ENCODE measurements around the gene PSORS1C2. TPM values are rescaled to one million over a fixed set of nuclear protein-coding genes. Genes with fewer than 3 reads are reported as not detected.
"Not testable (repeated sequence)": the region's sequence is repeated elsewhere in the genome, so short reads cannot be mapped to it uniquely, and the experiment has no call there.

Gene PSORS1C2
- total RNA-seq, 4 donors from 2014 or later, result not detected

DNA sequence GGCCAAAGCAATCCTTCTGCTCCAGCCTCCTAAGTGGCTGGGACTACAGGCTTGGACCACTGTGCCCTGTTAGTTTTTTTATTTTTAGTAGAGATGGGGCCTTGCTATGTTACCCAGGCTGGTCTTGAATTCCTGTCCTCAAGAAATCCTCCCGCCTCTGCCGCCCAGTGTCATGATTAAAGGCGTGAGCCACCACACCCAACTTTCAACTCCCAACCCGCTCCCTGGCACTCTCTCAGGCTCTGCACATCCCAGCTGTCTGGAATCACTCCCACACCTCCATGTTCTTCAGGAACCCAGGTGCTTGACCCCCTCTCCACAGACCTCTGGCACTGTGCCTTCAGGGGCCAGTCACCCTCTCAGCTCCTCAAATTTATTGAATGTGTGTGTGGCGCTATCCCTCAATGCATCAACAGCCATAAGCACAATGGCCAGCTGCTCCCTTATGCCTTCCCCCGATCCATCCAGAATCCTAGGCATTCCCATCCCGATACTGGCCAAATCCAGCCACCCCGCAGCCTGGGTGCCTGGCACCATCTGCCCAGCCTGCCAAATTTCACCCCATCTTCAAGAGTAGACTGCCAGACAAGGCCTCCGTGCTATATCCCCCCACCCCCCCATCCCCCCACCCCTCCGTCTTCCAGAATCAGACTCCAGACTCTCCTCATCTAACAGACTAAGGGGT is 32.3 kb upstream of the PSORS1C2 start:
- TF ChIP-seq, protein P1, sequence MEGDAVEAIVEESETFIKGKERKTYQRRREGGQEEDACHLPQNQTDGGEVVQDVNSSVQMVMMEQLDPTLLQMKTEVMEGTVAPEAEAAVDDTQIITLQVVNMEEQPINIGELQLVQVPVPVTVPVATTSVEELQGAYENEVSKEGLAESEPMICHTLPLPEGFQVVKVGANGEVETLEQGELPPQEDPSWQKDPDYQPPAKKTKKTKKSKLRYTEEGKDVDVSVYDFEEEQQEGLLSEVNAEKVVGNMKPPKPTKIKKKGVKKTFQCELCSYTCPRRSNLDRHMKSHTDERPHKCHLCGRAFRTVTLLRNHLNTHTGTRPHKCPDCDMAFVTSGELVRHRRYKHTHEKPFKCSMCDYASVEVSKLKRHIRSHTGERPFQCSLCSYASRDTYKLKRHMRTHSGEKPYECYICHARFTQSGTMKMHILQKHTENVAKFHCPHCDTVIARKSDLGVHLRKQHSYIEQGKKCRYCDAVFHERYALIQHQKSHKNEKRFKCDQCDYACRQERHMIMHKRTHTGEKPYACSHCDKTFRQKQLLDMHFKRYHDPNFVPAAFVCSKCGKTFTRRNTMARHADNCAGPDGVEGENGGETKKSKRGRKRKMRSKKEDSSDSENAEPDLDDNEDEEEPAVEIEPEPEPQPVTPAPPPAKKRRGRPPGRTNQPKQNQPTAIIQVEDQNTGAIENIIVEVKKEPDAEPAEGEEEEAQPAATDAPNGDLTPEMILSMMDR (IDR thresholded peaks at IDR 0.05), result no peak
- TF ChIP-seq EP300 (IDR thresholded peaks at IDR 0.05), result no peak
- TF ChIP-seq POLR2A (IDR thresholded peaks at IDR 0.05; ENCODE audit: low read depth), result no peak
- no peak for TF ChIP-seq POLR2AphosphoS5 (IDR thresholded peaks at IDR 0.05)
- no peak for DNase-seq (ENCODE audit: extremely low spot score)
- no peaks in the 10 kb centered on the region for H3K36me3 ChIP-seq
- peaks cover 0 to 8% (median 0%) of the 10 kb centered on the region in 4 donors for H3K27me3 ChIP-seq
- peaks cover 0 to 4% (median 0%) of the 10 kb centered on the region in 4 donors for H3K4me1 ChIP-seq
- H3K4me3 ChIP-seq, result no peak overlapping the region
- WGBS, result 94% methylated on average over 10 of the region's 10 CpGs
- intact Hi-C loops (cut with DNase I), result no loop called here
- H3K9me3 ChIP-seq, result no peaks in the 10 kb centered on the region
- no peak overlapping the region for H3K27ac ChIP-seq (replicated peaks in 1 of 4)

DNA sequence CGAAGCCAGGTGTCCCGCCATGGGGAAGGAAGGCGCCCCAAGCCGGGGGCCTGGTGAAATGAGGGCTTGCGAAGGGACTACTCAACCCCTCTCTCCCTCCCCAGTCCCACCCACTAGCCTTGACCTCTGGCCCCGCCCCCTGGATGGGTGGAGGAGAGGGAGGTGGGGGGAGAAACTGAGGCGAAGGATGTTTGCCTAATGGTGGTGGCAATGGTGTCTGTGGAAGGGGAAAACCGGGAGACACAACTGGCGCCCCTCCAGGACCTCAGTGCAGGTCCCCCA is 31.7 kb upstream of the PSORS1C2 start, which contains the start of gene POU5F1:
POU5F1 (minus strand) TSS at position 83 of the 282 bp plus-strand sequence; CDS start at position 21, 62 bp downstream.
- intact Hi-C loops (cut with DNase I), result no loop called here
- no peak for DNase-seq (ENCODE audit: extremely low spot score)

GRCh38 chr6:31169858-31170599 is 31.2 kb upstream of the PSORS1C2 start:
- H3K9me3 ChIP-seq; H3K4me3 ChIP-seq; H3K27ac ChIP-seq (replicated peaks in 1 of 4); H3K36me3 ChIP-seq; DNase-seq (ENCODE audit: extremely low spot score); intact Hi-C loops (cut with DNase I); H3K27me3 ChIP-seq; H3K4me1 ChIP-seq: not testable (repeated sequence)
- 70% methylated on average over 16 of the region's 23 CpGs for WGBS

More for the DNA sequence above, 31.7 kb upstream of the PSORS1C2 start, which contains the start of gene POU5F1:
- peaks cover 0 to 8% (median 0%) of the 10 kb centered on the region in 4 donors for H3K27me3 ChIP-seq
- H3K9me3 ChIP-seq, result no peaks in the 10 kb centered on the region
- WGBS, result 67% methylated on average over 5 of the region's 9 CpGs
- no peak for TF ChIP-seq EP300 (IDR thresholded peaks at IDR 0.05)
- TF ChIP-seq POLR2A (IDR thresholded peaks at IDR 0.05; ENCODE audit: low read depth), result no peak
- no peak for TF ChIP-seq POLR2AphosphoS5 (IDR thresholded peaks at IDR 0.05)
- TF ChIP-seq, protein P1 (IDR thresholded peaks at IDR 0.05), result no peak
- no peak within 1 kb of the TSS for H3K27ac ChIP-seq (replicated peaks in 1 of 4)
- H3K36me3 ChIP-seq, result no peaks in the 10 kb centered on the region
- peaks cover 0 to 4% (median 0%) of the 10 kb centered on the region in 4 donors for H3K4me1 ChIP-seq
- H3K4me3 ChIP-seq, result no peak within 1 kb of the TSS

- no peak overlapping the region for H3K27ac ChIP-seq (replicated peaks in 1 of 4)
- 77% methylated on average over 10 of the region's 10 CpGs for WGBS
- no peak for DNase-seq (ENCODE audit: extremely low spot score)
- no peak overlapping the region for H3K4me3 ChIP-seq
- no peaks in the 10 kb centered on the region for H3K36me3 ChIP-seq
- H3K4me1 ChIP-seq, result peaks cover 0 to 4% (median 0%) of the 10 kb centered on the region in 4 donors
- H3K9me3 ChIP-seq, result no peaks in the 10 kb centered on the region
- no peak for TF ChIP-seq EP300 (IDR thresholded peaks at IDR 0.05)
- TF ChIP-seq POLR2AphosphoS5 (IDR thresholded peaks at IDR 0.05), result no peak
- TF ChIP-seq, protein P1 (IDR thresholded peaks at IDR 0.05), result no peak
- TF ChIP-seq POLR2A (IDR thresholded peaks at IDR 0.05; ENCODE audit: low read depth), result no peak
- peaks cover 0 to 8% (median 0%) of the 10 kb centered on the region in 4 donors for H3K27me3 ChIP-seq
- intact Hi-C loops (cut with DNase I), result no loop called here
Observed at GRCh38 chr6:31169123-31169857, 30.4 kb upstream of the PSORS1C2 start.

GRCh38 chr6:31168606-31169005 is 29.7 kb upstream of the PSORS1C2 start:
- H3K4me1 ChIP-seq, result peaks cover 0 to 4% (median 0%) of the 10 kb centered on the region in 4 donors
- intact Hi-C loops (cut with DNase I), result no loop called here
- peaks cover 0 to 8% (median 0%) of the 10 kb centered on the region in 4 donors for H3K27me3 ChIP-seq
- H3K9me3 ChIP-seq, result no peaks in the 10 kb centered on the region
- no peak overlapping the region for H3K27ac ChIP-seq (replicated peaks in 1 of 4)
- 84% methylated on average over 3 of the region's 3 CpGs for WGBS
- DNase-seq (ENCODE audit: extremely low spot score), result no peak
- no peak overlapping the region for H3K4me3 ChIP-seq
- H3K36me3 ChIP-seq, result no peaks in the 10 kb centered on the region
- TF ChIP-seq, protein P1 (IDR thresholded peaks at IDR 0.05), result no peak
- TF ChIP-seq POLR2A (IDR thresholded peaks at IDR 0.05; ENCODE audit: low read depth), result no peak
- no peak for TF ChIP-seq EP300 (IDR thresholded peaks at IDR 0.05)
- TF ChIP-seq POLR2AphosphoS5 (IDR thresholded peaks at IDR 0.05), result no peak

Measured in esophagus muscularis mucosa (tissue), 4 donors.